ENCODE measurements around the gene AFAP1L1. TPM values are rescaled to one million over a fixed set of nuclear protein-coding genes. Genes with fewer than 3 reads are reported as not detected.

Gene AFAP1L1
- total RNA-seq, 1 donor, result 2.3 TPM

DNA sequence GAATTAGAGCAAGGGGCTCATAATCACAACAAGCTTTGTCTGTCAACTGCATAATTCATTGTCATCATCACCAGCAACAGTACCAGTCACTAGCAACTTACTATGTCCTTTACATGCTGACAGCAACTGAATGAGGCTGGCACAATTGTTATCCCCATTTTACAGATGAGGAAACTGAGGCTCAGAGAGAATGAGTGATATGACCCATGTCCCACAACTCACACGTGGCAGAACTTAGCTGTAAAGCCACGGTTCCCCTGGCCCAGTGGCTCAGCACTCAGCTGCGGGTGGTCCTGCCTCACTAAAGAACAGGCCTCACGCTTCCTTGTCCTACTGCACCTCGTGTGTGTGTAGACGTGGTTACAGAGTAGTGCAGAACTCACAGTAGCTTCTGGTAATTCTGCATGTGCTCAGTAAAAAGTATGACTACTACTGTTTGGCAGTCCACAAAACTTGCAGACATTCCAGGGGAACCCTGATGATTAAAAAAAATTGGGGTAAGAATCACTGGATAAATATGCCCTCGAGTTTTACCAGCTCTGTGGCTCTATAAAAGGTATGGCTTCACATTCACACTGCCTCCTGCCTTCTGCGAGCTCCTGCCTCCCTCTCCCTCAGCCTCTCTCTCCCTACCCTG is 30.2 kb downstream of the AFAP1L1 start:
- TF ChIP-seq, protein P1, sequence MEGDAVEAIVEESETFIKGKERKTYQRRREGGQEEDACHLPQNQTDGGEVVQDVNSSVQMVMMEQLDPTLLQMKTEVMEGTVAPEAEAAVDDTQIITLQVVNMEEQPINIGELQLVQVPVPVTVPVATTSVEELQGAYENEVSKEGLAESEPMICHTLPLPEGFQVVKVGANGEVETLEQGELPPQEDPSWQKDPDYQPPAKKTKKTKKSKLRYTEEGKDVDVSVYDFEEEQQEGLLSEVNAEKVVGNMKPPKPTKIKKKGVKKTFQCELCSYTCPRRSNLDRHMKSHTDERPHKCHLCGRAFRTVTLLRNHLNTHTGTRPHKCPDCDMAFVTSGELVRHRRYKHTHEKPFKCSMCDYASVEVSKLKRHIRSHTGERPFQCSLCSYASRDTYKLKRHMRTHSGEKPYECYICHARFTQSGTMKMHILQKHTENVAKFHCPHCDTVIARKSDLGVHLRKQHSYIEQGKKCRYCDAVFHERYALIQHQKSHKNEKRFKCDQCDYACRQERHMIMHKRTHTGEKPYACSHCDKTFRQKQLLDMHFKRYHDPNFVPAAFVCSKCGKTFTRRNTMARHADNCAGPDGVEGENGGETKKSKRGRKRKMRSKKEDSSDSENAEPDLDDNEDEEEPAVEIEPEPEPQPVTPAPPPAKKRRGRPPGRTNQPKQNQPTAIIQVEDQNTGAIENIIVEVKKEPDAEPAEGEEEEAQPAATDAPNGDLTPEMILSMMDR (IDR thresholded peaks at IDR 0.05; ENCODE audit: insufficient read depth, low read length), result no peak
- no peak for DNase-seq (ENCODE audit: low read depth)
- no peak overlapping the region for H3K4me3 ChIP-seq (ENCODE audit: low read depth, low read length)

DNA sequence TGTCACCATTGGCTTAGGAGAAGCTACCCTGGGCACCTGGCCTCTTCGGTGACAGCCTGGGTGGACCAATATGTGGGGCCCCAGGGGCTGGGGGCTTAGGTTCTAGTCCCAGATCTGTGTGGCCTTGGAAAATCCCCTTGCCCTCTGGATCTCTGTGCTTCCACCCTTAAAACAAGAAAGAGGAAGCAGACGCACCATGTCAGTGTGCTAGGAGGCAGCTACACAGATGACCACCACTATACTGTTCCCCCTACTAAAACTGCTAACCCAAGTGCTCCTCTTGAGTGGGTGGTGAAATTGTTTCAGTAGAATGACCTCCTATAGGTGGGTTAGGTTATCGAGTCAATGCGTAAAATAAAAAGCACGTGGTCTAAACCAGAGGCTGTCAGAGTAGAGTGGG is 31.0 kb downstream of the AFAP1L1 start:
- H3K4me3 ChIP-seq (ENCODE audit: low read depth, low read length), result no peak overlapping the region
- TF ChIP-seq, protein P1 (IDR thresholded peaks at IDR 0.05; ENCODE audit: insufficient read depth, low read length), result no peak
- no peak for DNase-seq (ENCODE audit: low read depth)

DNA sequence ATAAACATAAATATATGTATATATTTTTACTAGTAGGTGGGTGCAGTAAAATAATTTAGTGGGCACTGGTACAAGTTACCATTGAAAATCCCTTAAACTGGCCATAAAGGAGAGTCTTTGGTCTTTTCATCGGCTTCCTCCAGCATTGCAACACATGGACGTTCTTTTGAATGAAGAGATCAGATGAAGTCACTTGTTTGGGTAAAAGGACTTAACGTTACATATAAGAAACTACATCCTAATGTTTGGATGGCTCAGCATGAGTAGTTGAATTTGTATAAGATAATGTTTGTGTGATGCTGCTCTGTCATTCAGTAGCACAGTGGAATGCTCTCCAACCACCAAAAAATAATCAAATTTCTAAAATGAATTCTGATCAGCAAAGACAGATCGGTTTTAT is 31.6 kb downstream of the AFAP1L1 start:
- no peak for DNase-seq (ENCODE audit: low read depth)
- TF ChIP-seq, protein P1 (IDR thresholded peaks at IDR 0.05; ENCODE audit: insufficient read depth, low read length), result no peak
- H3K4me3 ChIP-seq (ENCODE audit: low read depth, low read length), result no peak overlapping the region

DNA sequence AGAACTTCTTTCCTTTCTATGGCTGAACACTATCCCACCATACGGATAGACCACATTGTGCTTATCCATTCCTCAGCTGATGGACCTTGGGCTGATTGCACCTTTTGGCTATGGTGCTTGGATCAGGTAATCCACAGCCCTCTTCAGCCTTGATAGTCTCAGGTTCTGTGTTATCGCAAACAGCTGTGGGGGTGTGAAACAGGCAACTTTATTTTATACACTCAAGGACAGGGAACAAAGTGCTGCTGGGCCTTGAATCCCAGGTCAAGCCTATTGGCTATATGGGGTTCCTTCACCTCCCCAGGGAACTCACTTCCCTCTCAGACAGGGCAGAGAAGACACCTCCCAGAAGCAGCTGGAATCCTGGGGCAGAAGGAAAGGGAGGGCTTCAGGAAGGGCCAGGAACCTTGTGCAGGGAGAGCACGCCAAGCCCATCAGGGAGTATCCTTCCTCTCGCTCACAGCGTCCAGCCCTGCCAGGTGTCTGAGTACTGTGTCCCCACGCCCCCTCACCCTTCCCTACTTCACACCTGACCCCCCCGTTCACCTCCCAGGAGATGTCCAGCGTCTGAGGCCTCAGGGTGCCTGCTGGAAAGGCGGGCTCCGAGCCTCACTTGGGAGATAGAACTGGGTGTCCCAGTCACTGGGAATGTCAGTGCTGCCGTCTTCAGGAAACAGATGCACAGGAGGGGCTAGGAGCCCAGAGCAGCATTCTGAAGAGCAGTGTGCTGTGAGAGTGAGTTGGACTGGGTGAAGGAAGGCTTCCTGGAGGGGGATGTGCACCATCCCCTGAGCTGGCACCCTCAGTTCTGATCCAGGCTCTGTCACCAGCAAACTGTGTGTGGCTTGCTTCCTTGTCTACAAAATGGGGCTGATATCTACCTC is 32.8 kb downstream of the AFAP1L1 start:
- TF ChIP-seq, protein P1 (IDR thresholded peaks at IDR 0.05; ENCODE audit: insufficient read depth, low read length), result no peak
- H3K4me3 ChIP-seq (ENCODE audit: low read depth, low read length), result no peak overlapping the region
- DNase-seq (ENCODE audit: low read depth), result no peak

DNA sequence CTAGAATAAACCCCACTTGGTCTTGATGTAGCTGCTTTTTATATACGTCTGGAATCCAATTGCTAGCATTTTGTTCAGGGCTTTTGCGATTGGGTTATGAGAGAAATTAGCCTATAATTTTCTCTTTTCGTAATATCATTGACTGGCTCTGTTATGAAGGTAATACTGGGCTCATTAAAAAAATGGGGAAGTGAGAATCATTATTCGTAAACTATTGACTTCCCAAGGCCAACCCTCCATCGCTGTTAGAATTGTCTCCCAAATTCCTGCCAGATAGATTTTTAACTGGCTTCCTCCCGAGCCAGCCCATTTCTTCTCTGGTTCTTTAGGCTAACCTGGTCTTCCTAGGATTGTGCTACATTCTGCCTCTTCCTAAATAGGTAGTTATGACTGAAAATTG is 37.7 kb downstream of the AFAP1L1 start:
- no peak overlapping the region for H3K4me3 ChIP-seq (ENCODE audit: low read depth, low read length)
- TF ChIP-seq, protein P1 (IDR thresholded peaks at IDR 0.05; ENCODE audit: insufficient read depth, low read length), result no peak
- no peak for DNase-seq (ENCODE audit: low read depth)

DNA sequence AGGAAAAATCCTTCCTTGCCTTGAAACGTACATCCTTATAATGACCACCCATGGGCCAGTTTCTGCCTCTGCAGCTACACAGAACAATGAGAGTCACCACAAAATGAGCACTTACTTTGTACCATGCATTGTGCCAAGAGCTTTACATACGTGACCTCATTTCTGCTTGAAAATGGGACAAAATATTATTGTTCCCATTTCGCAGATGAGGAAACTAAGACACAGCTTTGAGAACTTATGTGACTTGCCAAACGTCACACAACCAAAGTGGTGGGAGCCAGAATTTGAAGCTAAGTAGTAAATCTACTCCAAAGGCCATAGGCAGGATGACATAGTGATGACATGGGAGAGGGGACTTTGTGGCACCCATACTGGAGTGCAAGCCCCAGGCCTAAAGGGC is 38.8 kb downstream of the AFAP1L1 start:
- TF ChIP-seq, protein P1 (IDR thresholded peaks at IDR 0.05; ENCODE audit: insufficient read depth, low read length), result no peak
- no peak overlapping the region for H3K4me3 ChIP-seq (ENCODE audit: low read depth, low read length)
- DNase-seq (ENCODE audit: low read depth), result no peak
